Measurements from ENCODE around the gene ZBTB5. TPM values are rescaled to one million over a fixed set of nuclear protein-coding genes. Genes with fewer than 3 reads are reported as not detected.

ZBTB5 gene
- total and polyA plus RNA-seq, 2 of the 13 experiments (the other 11 are each of a cell fraction or from before 2014, with no cell fraction given): 12.5 to 20.5 TPM

DNA sequence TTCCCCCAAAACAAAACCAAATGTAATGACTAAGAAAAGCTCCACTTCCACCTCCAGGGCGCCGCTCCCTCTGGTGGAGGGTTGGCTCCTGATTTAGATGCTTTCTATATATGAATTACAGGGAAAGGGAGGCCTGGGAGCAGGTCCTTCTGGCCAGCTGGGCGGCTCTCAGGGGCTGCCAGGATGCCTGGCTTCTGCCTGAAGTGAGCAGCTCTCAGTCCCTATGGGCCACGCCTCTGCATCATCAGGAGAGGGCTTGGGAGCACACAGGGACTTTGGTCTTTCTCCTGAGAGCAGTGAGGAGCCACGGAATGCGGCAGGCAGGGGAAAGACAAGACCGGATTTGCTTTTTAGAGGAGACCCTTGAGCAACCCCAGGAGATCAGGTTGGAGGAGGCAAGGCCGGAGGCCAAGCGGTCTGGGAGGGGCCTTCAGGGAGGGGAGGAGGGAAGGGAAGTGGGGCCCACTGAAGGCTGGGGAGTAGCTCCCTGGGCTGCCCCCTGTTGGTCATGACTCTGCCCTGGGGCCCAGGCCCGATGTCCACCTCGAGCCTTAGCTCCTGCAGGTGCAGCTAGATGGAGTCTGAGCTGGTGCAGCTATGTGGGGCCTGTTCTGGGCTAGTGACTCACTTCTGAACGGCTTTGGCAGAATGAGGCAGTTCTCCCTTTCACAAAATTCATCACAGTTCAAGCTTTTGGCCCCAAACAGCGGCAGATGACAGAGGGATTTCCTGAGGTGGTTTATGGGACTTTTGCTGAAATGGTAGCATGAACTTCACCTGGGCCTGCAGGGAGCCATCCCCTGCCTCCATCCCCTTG, 54.1 kb downstream of the ZBTB5 start (continued):
- TF ChIP-seq SOX5 (CRISPR knock-in tag; IDR thresholded peaks at IDR 0.05; ENCODE audit: borderline replicate concordance): no peak
- peak; percentile 59; the same call in 1 of the 2 replicates for TF ChIP-seq ZFY (CRISPR knock-in tag; IDR thresholded peaks at IDR 0.05)
- TF ChIP-seq ELF3 (CRISPR knock-in tag; IDR thresholded peaks at IDR 0.05): no peak; the same call in 1 of the 2 replicates
- no peak for TF ChIP-seq SMYD3 (CRISPR knock-in tag; IDR thresholded peaks at IDR 0.05)
- TF ChIP-seq, protein P1, sequence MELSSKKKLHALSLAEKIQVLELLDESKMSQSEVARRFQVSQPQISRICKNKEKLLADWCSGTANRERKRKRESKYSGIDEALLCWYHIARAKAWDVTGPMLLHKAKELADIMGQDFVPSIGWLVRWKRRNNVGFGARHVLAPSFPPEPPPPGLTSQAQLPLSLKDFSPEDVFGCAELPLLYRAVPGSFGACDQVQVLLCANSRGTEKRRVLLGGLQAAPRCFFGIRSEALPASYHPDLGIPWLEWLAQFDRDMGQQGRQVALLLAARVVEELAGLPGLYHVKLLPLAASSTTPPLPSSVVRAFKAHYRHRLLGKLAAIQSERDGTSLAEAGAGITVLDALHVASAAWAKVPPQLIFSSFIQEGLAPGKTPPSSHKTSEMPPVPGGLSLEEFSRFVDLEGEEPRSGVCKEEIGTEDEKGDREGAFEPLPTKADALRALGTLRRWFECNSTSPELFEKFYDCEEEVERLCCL (CRISPR knock-in tag; IDR thresholded peaks at IDR 0.05; ENCODE audit: borderline replicate concordance): no peak
- 0 out of 2 replicates have a peak, but pooled peaks have one; percentile 3 for TF ChIP-seq SMC3 (IDR thresholded peaks at IDR 0.05; ENCODE audit: low read length)
- no peak for TF ChIP-seq FOXA3 (CRISPR knock-in tag; IDR thresholded peaks at IDR 0.05)
- TF ChIP-seq NCOA1 (CRISPR knock-in tag; IDR thresholded peaks at IDR 0.05): no peak
- TF ChIP-seq ZNF746 (CRISPR knock-in tag; IDR thresholded peaks at IDR 0.05): no peak
- TF ChIP-seq ZNF891 (CRISPR knock-in tag; IDR thresholded peaks at IDR 0.05): no peak
- TF ChIP-seq ZNF235 (CRISPR knock-in tag; IDR thresholded peaks at IDR 0.05; ENCODE audit: borderline replicate concordance): no peak
- TF ChIP-seq PCBP2 (optimal IDR thresholded peaks at IDR 0.05; ENCODE audit: low read depth, low read length, poor library complexity, severe bottlenecking): no peak
- no peak for TF ChIP-seq NR2C2 (CRISPR knock-in tag; IDR thresholded peaks at IDR 0.05; ENCODE audit: borderline replicate concordance)
- TF ChIP-seq U2AF2 (IDR thresholded peaks at IDR 0.05; ENCODE audit: low read depth, low read length): no peak
- TF ChIP-seq KDM6A (CRISPR knock-in tag; IDR thresholded peaks at IDR 0.05; ENCODE audit: low read depth): no peak
- TF ChIP-seq ZNF292 (CRISPR knock-in tag; IDR thresholded peaks at IDR 0.05; ENCODE audit: borderline replicate concordance, low read depth): peak; percentile 71; the same call in 1 of the 2 replicates
- TF ChIP-seq ATF6 (CRISPR knock-in tag; conservative IDR thresholded peaks at IDR 0.05): no peak
- no peak; the same call in 1 of the 2 replicates for TF ChIP-seq ZNF839 (CRISPR knock-in tag; IDR thresholded peaks at IDR 0.05; ENCODE audit: borderline replicate concordance)
- TF ChIP-seq SRSF1 (optimal IDR thresholded peaks at IDR 0.05; ENCODE audit: low read depth, low read length): peak; percentile 57
- TF ChIP-seq EZH2 (conservative IDR thresholded peaks at IDR 0.05; ENCODE audit: low read depth, low read length): no peak
- no peak for TF ChIP-seq ZNF740 (CRISPR knock-in tag; IDR thresholded peaks at IDR 0.05)
- TF ChIP-seq FOXC1 (CRISPR knock-in tag; IDR thresholded peaks at IDR 0.05; ENCODE audit: borderline replicate concordance): no peak
- no peak for TF ChIP-seq BHLHE40 (IDR thresholded peaks at IDR 0.05; ENCODE audit: low read length)
- TF ChIP-seq RELA (CRISPR knock-in tag; IDR thresholded peaks at IDR 0.05): 0 out of 2 replicates have a peak, but pooled peaks have one; percentile 63
- TF ChIP-seq ZNF230 (CRISPR knock-in tag; IDR thresholded peaks at IDR 0.05): no peak

All from HepG2 (cell line).